GM19397 (cell line): Measurements from ENCODE around the gene ARID4B.
"Not testable (repeated sequence)": the region's sequence is repeated elsewhere in the genome, so short reads cannot be mapped to it uniquely, and the experiment has no call there.

Experiments
- ATAC-seq: cut with Tn5 transposase; IDR thresholded peaks from one replicate; pipeline ENCODE4 v1.9.1; 2021; ENCODE audit warnings: mild to moderate bottlenecking, moderate library complexity; ENCODE audit not compliant: unreplicated experiment

ARID4B gene

DNA sequence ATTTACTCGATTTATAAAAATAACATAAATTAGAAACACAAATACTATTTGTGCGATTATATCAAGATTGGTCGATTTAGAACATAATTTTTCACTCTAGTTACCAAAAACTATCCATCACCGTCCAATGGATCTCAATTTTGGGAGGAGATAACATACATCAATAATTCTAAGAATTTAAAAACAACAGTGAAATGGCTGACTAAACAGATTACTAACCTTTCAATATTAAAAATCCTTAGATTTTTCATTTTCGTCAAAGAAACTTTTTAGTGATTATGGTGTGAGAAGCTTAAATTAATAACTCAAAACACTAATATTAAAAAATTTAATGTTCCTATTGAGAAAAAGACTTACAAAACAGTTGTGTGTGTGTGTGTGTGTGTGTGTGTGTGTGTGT, 91.9 kb downstream of the ARID4B start:
- ATAC-seq, result no peak

DNA sequence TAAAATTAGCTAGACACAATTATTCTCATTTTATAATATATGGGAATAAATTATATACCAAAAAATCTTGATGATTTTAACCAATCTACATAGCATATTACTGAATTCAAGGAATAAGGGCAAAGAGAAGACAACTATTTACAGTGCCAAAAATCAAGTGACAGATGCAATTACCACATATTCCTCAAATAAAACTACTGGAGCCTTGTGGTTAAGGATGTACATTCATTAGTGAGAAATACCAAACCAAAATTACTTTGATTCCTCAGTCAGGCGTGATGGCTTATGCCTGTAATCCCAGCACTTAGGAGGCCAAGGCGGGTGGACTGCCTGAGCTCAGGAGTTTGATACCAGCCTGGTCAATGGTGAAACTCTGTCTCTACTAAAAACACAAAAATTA, 98.1 kb downstream of the ARID4B start:
- no peak for ATAC-seq

DNA sequence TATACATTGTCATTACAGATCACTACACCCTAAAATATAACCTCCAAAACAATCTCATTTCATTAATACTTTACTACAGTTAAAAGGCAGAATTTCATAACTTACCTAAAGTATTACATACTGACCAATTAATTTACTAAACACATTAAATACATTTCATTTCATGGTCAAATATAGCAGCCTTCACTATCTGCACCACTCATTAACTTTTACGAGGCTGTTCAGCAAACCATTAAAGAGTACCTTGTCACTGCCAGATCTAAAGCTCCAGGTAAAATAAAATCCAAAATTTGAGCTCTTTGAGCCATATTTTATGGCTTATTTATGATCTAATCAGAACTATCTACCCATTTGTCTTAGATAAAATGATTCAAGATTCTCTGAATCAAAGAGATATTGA, 100.6 kb downstream of the ARID4B start:
- ATAC-seq, result no peak

DNA sequence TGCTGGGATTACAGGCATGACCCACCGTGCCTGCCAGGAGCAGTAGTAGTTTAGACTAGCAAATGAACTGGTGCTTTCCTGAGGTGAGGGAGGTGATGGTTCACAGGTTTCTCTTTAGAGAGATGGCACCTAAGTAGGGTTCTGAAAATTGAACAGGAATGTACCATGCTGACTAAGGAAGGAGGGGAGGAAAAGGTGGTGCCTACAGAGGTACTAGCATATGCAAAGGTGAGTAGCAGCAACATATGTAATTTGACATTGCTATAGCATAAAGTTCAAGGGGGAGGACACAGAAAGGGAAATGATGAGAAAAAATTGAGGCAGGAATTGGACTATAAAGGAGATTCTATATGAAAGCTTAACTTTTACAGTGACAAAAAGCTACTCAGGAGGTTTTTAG, 101.0 kb downstream of the ARID4B start:
- no peak for ATAC-seq

DNA sequence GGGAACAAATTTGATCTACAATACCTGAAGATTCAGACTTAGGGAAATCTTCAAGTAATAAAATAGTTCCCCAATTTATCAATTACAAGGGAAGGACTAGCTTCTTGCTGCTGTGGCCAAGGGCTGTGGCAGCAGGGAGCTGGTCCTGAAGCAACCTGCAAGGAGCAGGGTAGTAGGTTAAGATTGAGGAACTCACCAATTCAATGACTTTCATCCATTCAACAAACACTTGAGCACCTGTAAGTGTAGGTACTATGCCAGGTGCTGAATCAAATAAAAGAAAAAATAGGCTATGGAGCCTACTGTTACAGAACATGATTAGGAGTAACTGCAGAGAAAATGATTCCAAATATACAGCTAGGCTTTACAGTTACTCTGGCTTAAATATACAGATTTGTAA, 102.7 kb downstream of the ARID4B start:
- ATAC-seq, result no peak

DNA sequence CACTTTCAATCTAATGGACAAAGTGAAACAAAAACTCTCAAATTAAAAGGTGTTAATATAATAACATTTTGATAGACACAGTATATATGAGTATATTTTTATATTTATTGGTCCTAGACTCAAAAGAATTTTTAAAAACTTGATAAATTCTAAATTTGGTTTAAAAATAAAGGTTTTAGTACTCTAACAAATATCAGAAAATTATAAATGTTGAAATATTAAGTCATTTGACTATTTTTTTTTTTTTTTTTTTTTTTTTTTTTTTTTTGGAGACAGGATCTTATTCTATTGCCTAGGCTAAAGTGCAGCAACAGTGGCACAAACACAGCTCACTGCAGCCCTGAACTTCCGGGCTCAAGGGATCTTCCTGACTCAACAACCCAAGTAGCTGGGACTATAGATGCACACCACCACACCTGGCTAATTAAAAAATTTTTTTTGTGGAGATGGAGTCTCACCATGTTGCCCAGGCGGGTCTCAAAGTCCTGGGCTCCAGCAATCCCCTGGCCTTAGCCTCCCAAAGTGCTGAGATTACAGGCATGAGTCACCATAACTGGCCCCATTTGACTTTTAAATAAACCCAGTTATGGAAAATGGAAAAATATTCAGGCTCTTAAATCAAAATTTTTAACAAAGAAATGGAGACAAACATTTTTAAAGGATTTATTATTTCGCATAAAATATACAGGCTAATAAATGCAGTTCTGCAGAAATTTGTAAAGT, 106.2 kb downstream of the ARID4B start:
- no peak for ATAC-seq

DNA sequence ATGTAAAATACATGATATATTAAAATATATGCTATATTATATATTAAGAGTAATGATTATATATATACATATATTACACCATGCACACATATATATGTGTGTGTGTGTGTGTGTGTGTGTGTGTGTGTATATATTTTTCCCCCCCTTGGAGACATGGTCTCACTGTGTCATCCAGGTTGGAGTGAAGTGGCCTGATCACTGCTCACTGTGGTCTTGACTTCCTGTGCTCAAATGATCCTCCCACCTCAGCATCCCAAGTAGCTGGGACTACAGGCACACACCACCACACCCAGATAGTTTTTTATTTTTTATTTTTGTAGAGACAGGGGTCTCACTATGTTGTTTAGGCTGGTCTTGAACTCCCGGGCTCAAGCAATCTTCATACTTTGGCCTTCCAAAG, 112.5 kb downstream of the ARID4B start:
- no peak for ATAC-seq

DNA sequence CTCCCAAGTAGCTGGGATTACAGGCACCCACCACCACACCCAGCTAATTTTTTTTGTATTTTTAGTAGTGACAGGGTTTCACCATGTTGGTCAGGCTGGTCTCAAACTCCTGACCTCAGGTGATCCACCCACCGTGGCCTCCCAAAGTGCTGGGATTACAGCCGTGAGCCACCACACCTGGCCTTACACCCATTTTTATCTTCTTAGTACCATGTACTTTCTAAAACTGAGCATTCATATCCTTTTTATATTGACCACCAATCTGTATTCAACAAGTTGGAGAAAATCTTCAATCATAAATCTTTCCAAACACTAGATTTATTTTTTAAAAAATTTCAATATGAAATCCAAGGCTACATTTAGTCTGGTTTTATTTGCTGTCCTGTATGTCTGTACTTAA, 113.0 kb downstream of the ARID4B start:
- not testable (repeated sequence) for ATAC-seq

DNA sequence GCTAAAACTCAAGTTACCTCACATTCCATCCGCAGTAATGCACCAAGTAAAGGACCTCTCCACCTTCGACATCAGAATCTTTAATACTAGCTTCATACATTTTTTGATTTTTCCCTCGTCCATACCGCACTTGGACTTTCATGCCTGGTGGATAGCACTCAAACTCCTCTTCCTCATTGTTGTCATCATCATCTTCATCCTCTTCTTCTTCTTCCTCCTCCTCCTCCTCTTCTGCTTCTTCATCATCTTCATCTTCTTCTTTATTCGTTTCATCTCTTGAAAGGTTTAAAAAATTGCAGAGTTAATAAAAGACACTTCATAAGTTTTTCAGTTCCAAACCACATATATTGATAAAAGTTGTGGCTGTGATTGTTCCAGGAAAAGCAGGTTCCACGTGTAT, 114.2 kb downstream of the ARID4B start:
- ATAC-seq, result no peak

DNA sequence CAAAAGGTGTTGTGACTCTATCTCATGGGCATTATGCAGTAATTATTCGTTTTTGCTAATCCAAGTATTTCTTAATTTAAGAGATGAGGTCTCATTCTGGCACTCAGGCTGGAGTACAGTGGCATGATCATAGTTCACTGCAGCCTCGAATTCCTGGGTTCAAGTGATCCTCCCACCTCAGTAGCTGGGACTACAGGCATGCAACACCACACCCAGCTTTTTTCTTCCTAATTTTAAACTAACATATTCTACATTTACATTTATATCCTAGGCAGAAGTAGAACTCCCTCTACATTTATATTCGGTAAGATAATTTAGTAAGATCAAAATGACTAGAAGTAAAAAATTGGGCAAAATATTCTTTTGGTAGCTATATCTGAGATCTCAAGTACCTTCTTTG, 116.5 kb downstream of the ARID4B start:
- no peak for ATAC-seq

DNA sequence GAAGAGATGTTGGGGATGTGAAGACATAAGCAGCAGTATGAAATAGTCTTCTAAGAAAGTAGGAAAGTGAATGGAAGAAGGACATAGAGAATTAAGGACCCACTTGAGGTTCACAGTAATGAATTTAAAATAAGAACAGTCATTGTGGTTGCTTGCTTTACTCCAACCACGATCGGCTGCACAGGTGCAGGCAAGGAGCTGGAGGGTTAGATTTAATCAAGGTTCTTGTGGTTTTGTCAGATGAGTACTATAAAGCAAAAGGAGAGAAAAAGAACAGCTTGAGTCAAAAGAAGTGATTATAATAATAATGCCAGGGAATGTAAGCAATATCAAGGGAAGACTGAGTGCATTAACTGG, 120.8 kb downstream of the ARID4B start:
- ATAC-seq, result no peak

DNA sequence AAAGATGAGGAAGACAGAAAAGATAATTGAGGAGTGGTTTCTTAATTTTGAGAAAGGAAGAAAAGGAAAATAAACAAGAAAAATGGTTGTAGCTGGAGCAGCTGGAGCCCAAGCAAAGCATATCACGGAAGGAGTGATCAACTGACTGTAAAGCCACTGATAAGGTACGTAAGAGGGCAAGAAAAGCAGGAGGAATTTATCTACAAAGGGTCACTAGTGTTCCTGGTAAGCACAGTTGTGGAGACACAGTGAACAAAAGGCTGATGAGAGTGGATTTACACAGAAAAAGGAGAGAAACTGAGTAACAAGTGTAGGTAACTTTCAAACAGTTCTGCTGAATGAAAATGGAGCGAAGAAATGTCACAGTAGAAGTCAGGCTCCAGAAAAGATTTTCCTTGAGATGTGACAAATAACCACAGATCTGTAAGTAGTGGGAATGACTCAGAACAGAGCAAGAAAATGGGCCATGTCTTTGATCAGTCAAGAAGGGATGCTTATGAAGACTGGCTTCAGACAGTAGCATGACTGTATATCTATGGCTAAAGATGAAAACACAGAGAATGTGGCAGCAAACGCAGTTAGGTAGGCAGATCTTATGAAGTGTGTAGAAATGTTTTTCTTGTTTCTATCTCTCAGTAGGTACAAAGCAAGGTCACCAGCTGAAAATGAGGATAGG, 121.3 kb downstream of the ARID4B start:
- no peak for ATAC-seq

DNA sequence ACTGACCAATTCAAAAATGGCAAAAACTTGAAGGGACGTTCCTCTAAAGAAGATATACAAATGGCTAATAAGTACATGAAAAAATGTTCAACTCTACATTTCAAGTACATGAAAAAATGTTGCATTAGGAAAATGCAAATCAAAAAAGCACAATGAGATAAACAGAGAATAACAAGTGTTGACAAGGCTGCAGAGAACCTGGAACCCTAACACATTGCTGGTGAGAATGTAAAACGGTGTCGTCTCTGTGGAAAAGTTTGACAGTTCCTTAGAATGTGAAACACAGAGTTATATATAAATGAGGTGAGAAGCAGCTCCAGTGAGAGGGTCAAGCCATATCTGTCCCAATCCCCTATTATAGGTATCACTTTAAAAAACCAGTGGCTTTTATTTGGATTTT, 122.3 kb downstream of the ARID4B start:
- no peak for ATAC-seq

DNA sequence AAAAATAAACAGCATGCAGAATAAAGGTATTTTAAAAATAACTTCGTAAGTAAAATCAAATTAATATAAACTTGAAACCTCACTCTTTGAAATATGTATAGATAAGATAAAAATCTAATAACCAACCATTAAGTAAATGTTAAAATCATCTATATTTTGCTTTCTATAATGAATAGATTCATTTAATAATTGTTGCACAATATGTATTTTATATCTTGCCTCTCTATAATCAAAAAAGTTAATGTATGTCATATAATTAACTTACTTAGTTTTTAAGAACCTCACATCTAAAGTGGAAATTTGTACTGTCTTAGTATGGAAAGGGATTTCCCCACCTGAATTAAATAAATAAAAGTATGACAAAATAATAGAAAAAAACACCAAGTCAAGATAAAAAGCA, 124.6 kb downstream of the ARID4B start:
- no peak for ATAC-seq

DNA sequence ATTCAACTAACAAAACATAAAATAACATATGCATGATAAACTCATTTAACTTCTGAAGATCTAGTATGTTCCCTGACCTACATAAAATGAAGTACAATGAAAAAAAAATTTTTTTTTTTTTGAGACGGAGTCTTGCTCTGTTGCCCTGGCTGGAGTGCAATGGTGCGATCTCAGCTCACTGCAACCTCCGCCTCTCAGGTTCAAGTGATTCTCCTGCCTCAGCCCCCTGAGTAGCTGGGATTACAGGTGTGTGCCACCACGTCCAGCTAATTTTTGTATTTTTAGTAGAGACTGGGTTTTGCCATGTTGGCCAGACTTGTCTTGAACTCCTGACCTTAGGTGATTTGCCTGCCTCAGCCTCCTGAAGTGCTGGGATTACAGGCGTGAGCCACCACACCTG, 125.5 kb downstream of the ARID4B start:
- not testable (repeated sequence) for ATAC-seq

DNA sequence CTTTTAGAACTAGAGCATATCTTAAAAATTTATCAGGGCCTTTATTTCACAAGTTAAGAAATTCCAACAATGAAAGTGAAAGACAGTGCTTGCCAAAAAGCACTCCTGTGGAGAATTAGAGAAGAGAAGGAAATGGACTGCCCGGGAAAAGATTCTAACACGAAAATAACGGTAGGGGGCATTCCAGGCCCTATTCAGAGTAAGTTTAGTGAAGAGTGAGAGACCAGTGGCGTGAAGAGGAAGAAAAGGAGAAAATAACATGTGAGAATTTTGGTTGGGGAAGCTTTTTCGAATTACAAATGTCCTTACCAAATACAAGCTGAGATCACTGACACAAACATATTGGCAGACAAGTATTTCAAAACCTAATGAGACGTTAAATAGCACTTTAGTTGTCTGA, 128.5 kb downstream of the ARID4B start:
- ATAC-seq, result no peak

DNA sequence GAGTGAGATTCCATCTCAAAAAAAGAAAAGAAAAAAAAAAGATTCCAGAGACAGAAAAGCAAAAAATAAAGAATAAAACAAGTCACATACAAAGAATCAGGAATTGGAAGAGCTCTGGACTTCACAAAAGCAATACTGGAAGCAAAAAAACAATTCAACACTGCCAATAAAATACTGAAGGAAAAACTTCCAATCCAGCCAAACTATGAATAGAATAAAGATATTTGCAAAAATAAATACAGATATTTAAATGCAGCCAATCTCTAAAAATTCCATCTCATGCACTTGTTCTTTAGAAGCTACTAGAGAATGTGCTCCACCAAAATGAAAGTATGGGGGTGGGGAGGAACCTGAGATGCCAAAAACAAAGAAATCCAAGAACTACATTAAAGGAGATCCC, 137.5 kb downstream of the ARID4B start:
- ATAC-seq, result no peak

DNA sequence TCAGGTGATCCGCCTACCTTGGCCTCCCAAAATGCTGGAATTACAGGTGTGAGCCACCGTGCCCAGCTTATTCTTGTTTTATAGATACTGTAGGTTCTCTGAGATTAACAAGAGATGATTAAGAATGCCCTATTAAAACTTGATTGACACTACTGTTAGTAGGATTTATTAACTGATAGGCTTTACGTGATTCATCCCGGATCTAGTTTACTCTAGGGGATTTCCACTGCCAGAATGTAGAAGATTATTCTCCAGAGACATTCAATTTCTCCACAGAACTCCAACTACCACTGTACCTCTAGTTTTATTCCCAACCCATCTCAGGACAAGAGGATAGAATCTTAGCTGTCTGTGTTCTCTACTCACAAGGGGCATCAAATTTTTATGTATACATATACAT, 140.7 kb downstream of the ARID4B start:
- ATAC-seq, result no peak

DNA sequence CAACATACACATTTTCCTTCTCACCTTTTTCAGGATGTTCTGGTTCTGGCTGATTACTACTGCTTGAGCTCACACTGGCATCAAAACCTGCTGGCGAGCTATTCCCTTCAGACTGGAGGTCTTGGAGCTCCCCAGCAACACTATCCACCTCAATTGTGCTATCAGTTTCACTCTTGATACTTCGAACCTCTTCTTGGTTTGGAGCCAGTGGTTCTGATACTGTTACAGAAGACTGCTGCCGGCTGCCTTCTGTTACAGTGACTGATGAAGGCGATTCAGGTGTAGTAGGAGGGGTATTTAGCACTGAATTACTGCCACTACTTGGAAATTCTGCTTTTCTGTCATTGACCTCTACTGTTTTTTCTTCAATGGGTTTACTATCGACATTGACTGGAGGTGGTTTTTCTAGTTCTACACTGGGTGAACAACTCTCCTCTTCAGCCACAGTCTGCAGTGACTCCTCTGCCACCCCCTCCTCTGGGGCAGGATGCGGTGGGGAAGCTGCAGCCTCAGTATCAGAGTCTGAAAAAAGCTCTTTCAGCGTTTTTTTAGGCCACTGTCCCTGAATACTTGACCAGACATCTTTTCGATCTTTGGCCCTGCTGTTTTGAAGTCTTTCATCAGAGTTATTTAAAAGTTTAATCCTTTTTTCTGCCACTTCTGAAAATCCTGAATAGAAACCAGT, 146.3 kb downstream of the ARID4B start:
- ATAC-seq, result no peak

DNA sequence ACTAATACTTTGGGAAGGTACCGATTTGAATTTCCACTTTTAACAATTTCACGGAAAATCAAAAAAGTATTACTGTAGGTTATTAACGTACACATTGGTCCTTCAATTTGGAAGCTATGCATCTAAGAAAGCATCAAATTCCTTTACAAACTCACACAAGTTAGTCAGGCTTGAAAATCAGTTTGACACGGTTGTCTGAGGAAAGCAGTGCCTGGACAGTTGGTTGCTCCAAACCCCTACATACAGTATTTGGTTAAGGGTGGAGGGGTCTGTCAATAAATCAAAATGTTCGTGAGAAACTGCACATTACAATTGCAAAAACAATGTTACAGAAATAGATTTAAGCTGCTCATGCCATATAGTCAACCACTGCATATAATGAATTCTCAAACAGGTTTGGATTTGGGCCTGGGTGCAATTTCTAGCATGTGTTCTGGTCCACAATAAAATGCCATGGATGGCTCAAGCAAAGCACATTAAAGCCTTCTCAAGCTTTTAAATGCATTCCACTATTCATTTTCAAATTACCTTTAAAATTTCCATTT, 147.0 kb downstream of the ARID4B start:
- ATAC-seq, result no peak

DNA sequence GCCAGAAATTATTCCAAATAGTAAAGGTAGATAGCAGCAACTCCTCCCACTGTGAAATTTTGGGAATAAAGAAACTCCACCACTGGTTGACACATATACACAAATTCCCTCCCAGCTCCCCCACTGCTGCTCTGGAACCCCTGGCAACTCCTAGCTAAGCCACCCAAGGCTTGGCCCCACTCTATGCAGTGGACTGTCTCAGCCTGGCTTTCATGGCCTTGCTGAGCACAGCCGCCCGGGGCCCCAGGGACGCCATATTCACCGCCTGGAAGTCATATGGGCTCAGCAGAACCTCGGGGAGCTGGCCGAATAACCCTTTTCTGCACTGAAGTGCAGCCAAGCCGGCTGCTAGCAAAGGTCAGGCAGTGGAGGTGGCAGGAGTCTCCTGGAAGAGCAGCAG, 151.5 kb downstream of the ARID4B start:
- ATAC-seq, result no peak

DNA sequence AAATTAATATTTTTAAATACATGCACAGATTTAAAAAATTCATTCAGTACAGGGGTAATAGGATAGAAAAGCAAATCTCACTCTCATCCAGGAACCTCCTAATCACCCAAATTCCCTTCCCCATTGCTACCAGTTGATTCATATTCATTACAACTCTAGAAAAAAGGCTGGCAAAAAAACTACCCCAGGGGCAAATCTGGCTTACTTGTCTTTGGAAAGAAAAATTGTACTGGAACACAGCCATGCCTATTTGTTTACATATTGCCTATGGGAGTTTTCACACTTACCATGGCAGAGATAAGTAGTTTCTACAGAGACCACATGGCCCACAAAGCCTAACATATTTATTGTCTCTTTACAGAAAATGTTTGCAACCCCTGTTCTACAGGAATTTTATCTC, 158.0 kb downstream of the ARID4B start:
- no peak for ATAC-seq
